ENCODE measurements around the gene PIN4. TPM values are rescaled to one million over a fixed set of nuclear protein-coding genes. Genes with fewer than 3 reads are reported as not detected.

Gene PIN4
- total RNA-seq, 1 experiment from 2014 or later, result 10.5 TPM

DNA sequence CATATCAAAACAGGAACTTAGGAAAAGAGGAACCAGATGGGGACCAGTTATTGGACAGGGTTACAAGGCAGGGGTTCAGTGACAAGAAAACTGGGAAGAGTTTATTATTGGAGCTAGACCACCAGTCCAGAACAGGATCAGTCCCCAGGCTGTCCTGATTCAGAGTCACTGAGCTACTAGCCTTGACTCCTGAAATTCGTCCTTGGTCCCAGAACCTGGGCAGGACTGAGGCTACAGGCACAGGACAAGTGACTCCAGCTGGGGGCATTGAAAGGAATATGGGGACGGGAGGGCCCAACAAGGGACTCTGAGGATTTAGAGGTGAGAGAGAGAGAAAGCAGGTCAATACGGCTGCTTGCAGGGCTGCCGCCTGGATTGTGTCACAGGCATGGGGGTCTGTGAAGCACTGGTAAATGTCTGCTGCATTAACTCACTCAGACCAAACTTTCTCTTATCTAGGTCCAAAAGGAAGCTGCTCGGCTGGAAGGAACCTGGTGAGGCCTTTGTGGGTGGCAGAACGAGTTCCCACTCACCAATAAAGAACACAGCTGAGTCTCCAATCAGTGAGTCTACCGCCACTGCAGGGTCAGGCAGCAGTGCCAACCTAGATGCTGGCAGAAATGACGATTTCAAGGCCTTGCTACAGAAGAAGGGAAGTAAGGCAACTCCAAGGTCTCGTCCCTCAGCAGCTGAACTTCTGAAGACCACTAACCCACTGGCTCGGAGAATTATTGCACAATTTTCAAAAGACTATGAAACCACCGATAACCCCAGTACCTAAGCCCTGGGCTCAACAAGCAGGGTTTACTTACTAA, 38.6 kb upstream of the PIN4 start:
- Histone ChIP-seq H3K9ac (ENCODE audit: low read length) (no peak overlapping the region), H3K9me2 (replicated peaks; ENCODE audit: insufficient read depth, low read length) (no peaks in the 10 kb centered on the region), H3K4me1 (ENCODE audit: low read length) (peaks cover 18% of the 10 kb centered on the region), H3K4me3 (ENCODE audit: low read length) (no peak overlapping the region), H3K36me3 (ENCODE audit: insufficient read depth, low read length) (no peaks in the 10 kb centered on the region), H3K4me2 (ENCODE audit: low read depth, low read length, poor library complexity, severe bottlenecking) (peak overlapping the region; percentile 28), H3K79me2 (ENCODE audit: low read length) (no peaks in the 10 kb centered on the region), H3K27ac (ENCODE audit: low read length) (no peak overlapping the region), H3K9me3 (ENCODE audit: low read length) (no peaks in the 10 kb centered on the region), H4K20me1 (ENCODE audit: insufficient read depth, low read depth, low read length) (no peaks in the 10 kb centered on the region), H2AFZ (ENCODE audit: low read length) (no peak overlapping the region), H3K27me3 (ENCODE audit: low read length) (no peaks in the 10 kb centered on the region)
- no peak for DNase-seq

DNA sequence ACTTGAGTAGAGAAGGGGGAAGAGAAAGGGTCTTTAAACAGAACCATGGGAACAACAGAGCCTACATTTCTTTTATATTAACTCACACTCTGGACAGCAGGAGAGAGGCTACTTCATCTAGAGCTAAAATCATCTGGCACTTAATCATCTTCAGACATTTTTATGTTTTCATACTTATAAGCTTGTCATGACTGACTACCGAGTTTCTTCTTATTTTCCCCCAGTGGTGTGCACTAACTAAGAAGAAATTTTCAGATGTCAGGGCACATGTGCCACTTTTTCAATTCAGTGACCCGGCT, 38.0 kb upstream of the PIN4 start:
- no peaks in the 10 kb centered on the region for H3K9me3 ChIP-seq (ENCODE audit: low read length)

DNA sequence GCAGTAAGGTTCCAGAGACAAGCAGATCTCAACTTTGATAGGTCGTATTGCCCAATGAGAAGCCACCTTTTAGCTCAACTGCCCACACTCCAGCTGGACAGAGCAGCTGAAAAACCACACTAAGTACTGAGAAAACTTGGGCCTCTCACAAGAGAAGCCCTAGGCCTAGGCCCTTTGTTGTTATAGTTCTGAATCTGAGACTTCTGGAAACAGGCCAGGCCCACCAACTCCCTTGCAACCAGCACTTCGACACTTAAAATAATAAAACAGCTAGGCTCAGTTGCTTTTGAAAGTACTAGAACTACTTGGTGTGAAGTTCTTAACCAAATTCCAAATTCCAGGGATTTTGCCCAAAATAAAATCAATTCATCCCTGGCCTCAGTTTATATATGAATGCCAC, 36.4 kb upstream of the PIN4 start:
- Histone ChIP-seq H3K9me2 (replicated peaks; ENCODE audit: insufficient read depth, low read length) (no peaks in the 10 kb centered on the region), H3K36me3 (ENCODE audit: insufficient read depth, low read length) (no peaks in the 10 kb centered on the region), H3K4me2 (ENCODE audit: low read depth, low read length, poor library complexity, severe bottlenecking) (no peak overlapping the region), H3K27me3 (ENCODE audit: low read length) (no peaks in the 10 kb centered on the region), H3K79me2 (ENCODE audit: low read length) (no peaks in the 10 kb centered on the region), H3K4me3 (ENCODE audit: low read length) (no peak overlapping the region), H4K20me1 (ENCODE audit: insufficient read depth, low read depth, low read length) (no peaks in the 10 kb centered on the region), H3K9me3 (ENCODE audit: low read length) (no peaks in the 10 kb centered on the region), H3K4me1 (ENCODE audit: low read length) (peaks cover 18% of the 10 kb centered on the region), H3K27ac (ENCODE audit: low read length) (no peak overlapping the region), H3K9ac (ENCODE audit: low read length) (no peak overlapping the region), H2AFZ (ENCODE audit: low read length) (no peak overlapping the region)
- DNase-seq, result no peak

More for the DNA sequence above, 38.0 kb upstream of the PIN4 start:
- Histone ChIP-seq H4K20me1 (ENCODE audit: insufficient read depth, low read depth, low read length) (no peaks in the 10 kb centered on the region), H3K27me3 (ENCODE audit: low read length) (no peaks in the 10 kb centered on the region), H3K4me3 (ENCODE audit: low read length) (no peak overlapping the region), H3K36me3 (ENCODE audit: insufficient read depth, low read length) (no peaks in the 10 kb centered on the region), H3K4me1 (ENCODE audit: low read length) (peaks cover 18% of the 10 kb centered on the region), H2AFZ (ENCODE audit: low read length) (no peak overlapping the region), H3K4me2 (ENCODE audit: low read depth, low read length, poor library complexity, severe bottlenecking) (no peak overlapping the region), H3K9ac (ENCODE audit: low read length) (no peak overlapping the region), H3K9me2 (replicated peaks; ENCODE audit: insufficient read depth, low read length) (no peaks in the 10 kb centered on the region), H3K27ac (ENCODE audit: low read length) (no peak overlapping the region), H3K79me2 (ENCODE audit: low read length) (no peaks in the 10 kb centered on the region)
- DNase-seq, result no peak

DNA sequence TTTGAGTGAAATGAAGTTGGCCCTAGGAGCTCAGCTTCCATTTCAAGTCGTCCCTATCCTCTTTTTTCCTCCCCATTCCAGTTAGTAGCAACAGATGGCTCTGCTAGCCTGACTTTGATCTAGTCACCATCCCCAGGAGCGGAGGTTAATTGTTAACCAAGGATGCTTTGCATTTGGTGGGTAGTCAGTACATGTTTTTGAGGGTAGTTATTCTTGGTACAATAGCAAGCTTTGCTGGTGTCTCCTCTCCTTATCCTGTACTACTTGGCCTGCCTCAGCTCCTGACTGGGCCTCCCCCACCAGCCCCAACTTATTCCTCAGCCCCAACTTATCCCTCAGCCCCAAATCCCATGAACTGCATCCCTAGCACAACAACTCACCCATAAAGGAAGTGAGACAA, 35.0 kb upstream of the PIN4 start:
- H3K36me3 ChIP-seq (ENCODE audit: insufficient read depth, low read length), result no peaks in the 10 kb centered on the region
- H3K9ac ChIP-seq (ENCODE audit: low read length), result no peak overlapping the region
- no peak overlapping the region for H3K27ac ChIP-seq (ENCODE audit: low read length)
- no peak overlapping the region for H2AFZ ChIP-seq (ENCODE audit: low read length)
- no peaks in the 10 kb centered on the region for H4K20me1 ChIP-seq (ENCODE audit: insufficient read depth, low read depth, low read length)
- no peak overlapping the region for H3K4me2 ChIP-seq (ENCODE audit: low read depth, low read length, poor library complexity, severe bottlenecking)
- no peaks in the 10 kb centered on the region for H3K27me3 ChIP-seq (ENCODE audit: low read length)
- DNase-seq, result no peak
- no peaks in the 10 kb centered on the region for H3K79me2 ChIP-seq (ENCODE audit: low read length)
- H3K9me2 ChIP-seq (replicated peaks; ENCODE audit: insufficient read depth, low read length), result no peaks in the 10 kb centered on the region
- peaks cover 18% of the 10 kb centered on the region for H3K4me1 ChIP-seq (ENCODE audit: low read length)
- no peaks in the 10 kb centered on the region for H3K9me3 ChIP-seq (ENCODE audit: low read length)
- no peak overlapping the region for H3K4me3 ChIP-seq (ENCODE audit: low read length)

DNA sequence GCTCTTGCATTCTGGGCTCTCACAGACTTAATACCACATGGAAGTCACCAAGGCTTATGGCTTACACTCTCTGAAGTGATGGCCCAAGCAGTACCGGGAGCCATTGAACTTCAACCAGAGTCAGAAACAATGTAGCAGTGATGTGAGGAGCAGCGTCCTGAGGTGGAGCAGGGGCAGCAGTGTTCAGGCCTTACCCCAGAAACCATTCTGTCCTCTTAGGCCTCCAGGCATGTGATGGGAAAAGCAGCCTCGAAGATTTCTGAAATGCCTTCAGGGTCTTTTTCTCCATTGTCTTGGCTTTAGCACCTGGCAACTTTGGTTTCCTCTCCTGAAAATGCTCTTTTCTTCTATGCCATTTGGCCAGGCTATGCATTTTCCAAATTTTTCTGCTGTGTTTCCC, 22.8 kb upstream of the PIN4 start:
- Histone ChIP-seq H2AFZ (ENCODE audit: low read length) (no peak overlapping the region), H3K4me3 (ENCODE audit: low read length) (no peak overlapping the region), H3K9me2 (replicated peaks; ENCODE audit: insufficient read depth, low read length) (no peaks in the 10 kb centered on the region), H3K4me2 (ENCODE audit: low read depth, low read length, poor library complexity, severe bottlenecking) (no peak overlapping the region), H3K79me2 (ENCODE audit: low read length) (no peaks in the 10 kb centered on the region), H3K27me3 (ENCODE audit: low read length) (no peaks in the 10 kb centered on the region), H4K20me1 (ENCODE audit: insufficient read depth, low read depth, low read length) (no peaks in the 10 kb centered on the region), H3K4me1 (ENCODE audit: low read length) (peaks cover 7% of the 10 kb centered on the region), H3K36me3 (ENCODE audit: insufficient read depth, low read length) (no peaks in the 10 kb centered on the region), H3K9me3 (ENCODE audit: low read length) (no peaks in the 10 kb centered on the region), H3K9ac (ENCODE audit: low read length) (no peak overlapping the region), H3K27ac (ENCODE audit: low read length) (no peak overlapping the region)
- no peak for DNase-seq

DNA sequence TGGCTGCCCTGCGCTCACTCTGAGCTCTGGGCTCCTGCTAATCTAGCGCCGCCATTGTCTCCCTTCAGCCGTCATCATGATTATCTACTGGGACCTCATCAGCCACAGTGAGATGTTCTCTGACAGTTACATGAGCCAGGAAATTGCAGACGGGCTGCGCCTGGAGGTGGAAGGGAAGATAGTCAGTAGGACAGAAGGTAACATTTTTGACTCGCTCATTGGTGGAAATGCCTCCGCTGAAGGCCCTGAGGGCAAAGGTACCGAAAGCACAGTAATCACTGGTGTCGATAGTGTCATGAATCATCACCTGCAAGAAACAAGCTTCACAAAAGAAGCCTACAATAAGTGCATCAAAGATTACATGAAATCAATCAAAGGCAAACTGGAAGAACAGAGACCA, 21.8 kb upstream of the PIN4 start:
- Histone ChIP-seq H3K27me3 (ENCODE audit: low read length) (no peaks in the 10 kb centered on the region), H3K79me2 (ENCODE audit: low read length) (no peaks in the 10 kb centered on the region), H3K4me3 (ENCODE audit: low read length) (no peak overlapping the region), H3K9me2 (replicated peaks; ENCODE audit: insufficient read depth, low read length) (no peaks in the 10 kb centered on the region), H2AFZ (ENCODE audit: low read length) (no peak overlapping the region), H4K20me1 (ENCODE audit: insufficient read depth, low read depth, low read length) (no peaks in the 10 kb centered on the region), H3K9me3 (ENCODE audit: low read length) (no peaks in the 10 kb centered on the region), H3K9ac (ENCODE audit: low read length) (no peak overlapping the region), H3K27ac (ENCODE audit: low read length) (no peak overlapping the region), H3K4me2 (ENCODE audit: low read depth, low read length, poor library complexity, severe bottlenecking) (no peak overlapping the region), H3K36me3 (ENCODE audit: insufficient read depth, low read length) (no peaks in the 10 kb centered on the region), H3K4me1 (ENCODE audit: low read length) (peaks cover 7% of the 10 kb centered on the region)
- DNase-seq, result no peak

DNA sequence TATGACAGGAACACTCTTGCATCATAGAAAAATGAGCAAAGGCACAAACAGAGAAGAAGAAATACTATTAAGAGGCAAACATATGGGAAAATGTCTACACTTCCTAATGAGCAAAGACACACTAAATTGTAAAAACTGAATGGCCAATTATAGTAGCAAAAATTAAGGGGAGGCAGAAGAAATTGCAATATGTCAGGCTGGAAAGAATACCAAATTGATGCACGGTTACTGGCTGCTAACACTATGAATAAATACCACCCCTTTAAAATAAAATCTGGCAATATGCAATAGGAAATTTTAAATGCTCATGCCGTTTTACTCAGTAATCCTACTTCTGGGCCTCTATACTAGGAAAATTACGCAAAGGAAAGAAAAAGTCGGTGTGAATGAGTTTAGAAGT, 16.0 kb upstream of the PIN4 start:
- DNase-seq, result no peak
- Histone ChIP-seq H3K4me3 (ENCODE audit: low read length) (no peak overlapping the region), H3K36me3 (ENCODE audit: insufficient read depth, low read length) (no peaks in the 10 kb centered on the region), H4K20me1 (ENCODE audit: insufficient read depth, low read depth, low read length) (no peaks in the 10 kb centered on the region), H3K4me2 (ENCODE audit: low read depth, low read length, poor library complexity, severe bottlenecking) (no peak overlapping the region), H2AFZ (ENCODE audit: low read length) (no peak overlapping the region), H3K27me3 (ENCODE audit: low read length) (no peaks in the 10 kb centered on the region), H3K27ac (ENCODE audit: low read length) (no peak overlapping the region), H3K9me3 (ENCODE audit: low read length) (no peaks in the 10 kb centered on the region), H3K9me2 (replicated peaks; ENCODE audit: insufficient read depth, low read length) (no peaks in the 10 kb centered on the region), H3K79me2 (ENCODE audit: low read length) (no peaks in the 10 kb centered on the region), H3K4me1 (ENCODE audit: low read length) (no peaks in the 10 kb centered on the region), H3K9ac (ENCODE audit: low read length) (no peak overlapping the region)

DNA sequence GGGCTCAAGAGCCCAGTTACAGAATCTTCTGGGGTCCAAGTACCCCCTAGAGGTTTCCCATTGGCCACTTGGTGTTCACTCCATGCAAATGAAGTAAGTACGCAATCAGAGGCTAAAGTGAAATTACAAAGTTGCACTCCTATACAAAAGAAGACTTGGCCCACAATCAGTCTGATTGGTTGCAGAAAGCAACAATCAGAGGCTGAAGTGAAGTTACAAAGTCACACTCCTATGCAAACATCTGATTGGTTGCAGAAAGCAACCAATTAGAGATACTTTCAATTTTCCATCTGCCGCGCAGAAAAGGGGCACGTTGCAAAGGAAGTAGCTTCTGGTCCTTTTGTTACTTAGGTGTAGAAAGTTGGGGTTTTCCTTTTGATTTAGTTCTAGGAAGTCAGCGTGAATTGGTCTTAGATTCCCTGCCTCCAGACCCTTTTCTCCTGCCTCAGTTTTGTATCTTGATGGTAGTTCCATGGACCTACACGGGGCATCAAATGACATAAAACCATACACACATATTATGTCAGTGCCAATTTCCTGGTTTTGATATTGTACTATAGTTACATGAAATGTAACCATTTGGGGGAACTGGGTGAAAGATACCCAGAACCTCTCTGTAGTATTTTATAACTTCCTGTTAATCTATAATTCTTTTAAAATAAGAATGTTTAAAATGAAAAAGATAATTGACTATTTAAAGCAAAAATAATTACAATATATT, 12.4 kb upstream of the PIN4 start:
- Histone ChIP-seq H4K20me1 (ENCODE audit: insufficient read depth, low read depth, low read length) (no peaks in the 10 kb centered on the region), H3K4me2 (ENCODE audit: low read depth, low read length, poor library complexity, severe bottlenecking) (no peak overlapping the region), H3K27ac (ENCODE audit: low read length) (no peak overlapping the region), H2AFZ (ENCODE audit: low read length) (no peak overlapping the region), H3K9me2 (replicated peaks; ENCODE audit: insufficient read depth, low read length) (no peaks in the 10 kb centered on the region), H3K9me3 (ENCODE audit: low read length) (no peaks in the 10 kb centered on the region), H3K4me1 (ENCODE audit: low read length) (no peaks in the 10 kb centered on the region), H3K9ac (ENCODE audit: low read length) (no peak overlapping the region), H3K4me3 (ENCODE audit: low read length) (no peak overlapping the region), H3K27me3 (ENCODE audit: low read length) (no peaks in the 10 kb centered on the region), H3K79me2 (ENCODE audit: low read length) (no peaks in the 10 kb centered on the region), H3K36me3 (ENCODE audit: insufficient read depth, low read length) (no peaks in the 10 kb centered on the region)
- peak; percentile 2 for DNase-seq
